Mammary epithelial cell (primary cell): ENCODE results near the gene CHCT1.

ENCODE experiments used
- EZH2 ChIP-seq: IDR thresholded peaks from 2 replicates; pipeline ENCODE4 v1.6.1; 2012; ENCODE audit warnings: low read length, inconsistent platforms, borderline replicate concordance
- TF ChIP-seq, protein P1 (sequence below), 2 donors: IDR thresholded peaks in 1 of 2; conservative IDR thresholded peaks in 1 of 2; 2 replicates each; pipeline ENCODE4 v1.5.1; 2011 to 2012; ENCODE audit warnings: inconsistent platforms in 2 of 2, low read length in 2 of 2, mild to moderate bottlenecking in 2 of 2, control low read depth in 1 of 2, low read depth in 1 of 2; ENCODE audit not compliant: insufficient read depth in 1 of 2; ENCODE audit errors: extremely low read depth in 1 of 2

DNA sequence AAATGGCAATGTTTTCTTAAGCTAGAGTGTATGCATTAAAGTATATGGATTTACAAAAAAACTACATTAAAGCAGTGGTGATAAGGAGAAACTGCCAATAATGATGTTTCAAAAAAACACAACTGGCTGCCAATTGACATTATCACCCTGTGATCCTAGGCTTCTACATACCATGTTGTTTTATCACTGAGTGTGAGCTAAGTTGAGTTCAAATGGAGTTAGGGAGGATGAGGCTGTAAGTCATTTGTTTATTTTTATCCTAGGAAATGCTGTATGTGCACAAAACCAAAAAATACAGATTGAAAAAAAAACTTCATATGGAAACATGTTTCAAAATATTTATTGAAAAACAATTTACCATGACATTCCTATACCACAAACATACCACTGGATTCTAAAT is 22.9 kb downstream of the CHCT1 start:
- TF ChIP-seq, protein P1, sequence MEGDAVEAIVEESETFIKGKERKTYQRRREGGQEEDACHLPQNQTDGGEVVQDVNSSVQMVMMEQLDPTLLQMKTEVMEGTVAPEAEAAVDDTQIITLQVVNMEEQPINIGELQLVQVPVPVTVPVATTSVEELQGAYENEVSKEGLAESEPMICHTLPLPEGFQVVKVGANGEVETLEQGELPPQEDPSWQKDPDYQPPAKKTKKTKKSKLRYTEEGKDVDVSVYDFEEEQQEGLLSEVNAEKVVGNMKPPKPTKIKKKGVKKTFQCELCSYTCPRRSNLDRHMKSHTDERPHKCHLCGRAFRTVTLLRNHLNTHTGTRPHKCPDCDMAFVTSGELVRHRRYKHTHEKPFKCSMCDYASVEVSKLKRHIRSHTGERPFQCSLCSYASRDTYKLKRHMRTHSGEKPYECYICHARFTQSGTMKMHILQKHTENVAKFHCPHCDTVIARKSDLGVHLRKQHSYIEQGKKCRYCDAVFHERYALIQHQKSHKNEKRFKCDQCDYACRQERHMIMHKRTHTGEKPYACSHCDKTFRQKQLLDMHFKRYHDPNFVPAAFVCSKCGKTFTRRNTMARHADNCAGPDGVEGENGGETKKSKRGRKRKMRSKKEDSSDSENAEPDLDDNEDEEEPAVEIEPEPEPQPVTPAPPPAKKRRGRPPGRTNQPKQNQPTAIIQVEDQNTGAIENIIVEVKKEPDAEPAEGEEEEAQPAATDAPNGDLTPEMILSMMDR (conservative IDR thresholded peaks at IDR 0.05 in 1 of 2, IDR thresholded peaks at IDR 0.05 in 1 of 2; ENCODE audit: extremely low read depth in 1 of 2, insufficient read depth in 1 of 2, low read depth in 1 of 2, low read length in 2 of 2), result no peak
- TF ChIP-seq EZH2, result no peak
